ENCODE measurements around the gene TARP.

- TF ChIP-seq CTCF (IDR thresholded peaks at IDR 0.05) (no peak), EP300 (IDR thresholded peaks at IDR 0.05) (no peak)
Observed at GRCh38 chr7:38276096-38276877, 2.9 kb upstream of the TARP start.

Measured in ovary (tissue), 3 donors.